Nephron progenitor cell (in vitro differentiated cells): ENCODE measurements around the gene SLC12A3.

Experiments used
- DNase-seq: peaks from one replicate; pipeline ENCODE4 v3.0.0; 2021
- H3K27ac Mint-ChIP-seq: 2 replicates; pipeline ENCODE4 v1.8.0; 2021; ENCODE audit warnings: mild to moderate bottlenecking, moderate library complexity, mixed read lengths
- H3K27me3 Mint-ChIP-seq: 2 replicates; pipeline ENCODE4 v1.8.0; 2021; ENCODE audit warnings: mild to moderate bottlenecking, low read depth, mixed read lengths; ENCODE audit not compliant: poor library complexity
- H3K36me3 Mint-ChIP-seq: 2 replicates; pipeline ENCODE4 v1.8.0; 2021; ENCODE audit warnings: low read depth, mixed read lengths
- H3K4me1 Mint-ChIP-seq: 2 replicates; pipeline ENCODE4 v1.8.0; 2021; ENCODE audit warnings: mixed read lengths
- H3K4me3 Mint-ChIP-seq: 2 replicates; pipeline ENCODE4 v1.8.0; 2021; ENCODE audit warnings: mild to moderate bottlenecking, moderate library complexity, mixed read lengths
- H3K9me3 Mint-ChIP-seq: 2 replicates; pipeline ENCODE4 v1.8.0; 2021; ENCODE audit warnings: mild to moderate bottlenecking, moderate library complexity, mixed read lengths
- TF ChIP-seq, protein P1 (sequence below): fragments of 200-600 bp; sonication (generic); IDR thresholded peaks from 2 replicates; pipeline ENCODE4 v1.5.0; 2021; ENCODE audit warnings: antibody characterized with exemption

Gene SLC12A3

GRCh38 chr16:56886296-56886695 lies 21.3 kb downstream of the SLC12A3 start:
- no peak overlapping the region for H3K27ac Mint-ChIP-seq
- H3K9me3 Mint-ChIP-seq: peaks cover 10% of the 10 kb centered on the region
- H3K4me3 Mint-ChIP-seq: no peak overlapping the region
- H3K36me3 Mint-ChIP-seq: no peaks in the 10 kb centered on the region
- TF ChIP-seq, protein P1, sequence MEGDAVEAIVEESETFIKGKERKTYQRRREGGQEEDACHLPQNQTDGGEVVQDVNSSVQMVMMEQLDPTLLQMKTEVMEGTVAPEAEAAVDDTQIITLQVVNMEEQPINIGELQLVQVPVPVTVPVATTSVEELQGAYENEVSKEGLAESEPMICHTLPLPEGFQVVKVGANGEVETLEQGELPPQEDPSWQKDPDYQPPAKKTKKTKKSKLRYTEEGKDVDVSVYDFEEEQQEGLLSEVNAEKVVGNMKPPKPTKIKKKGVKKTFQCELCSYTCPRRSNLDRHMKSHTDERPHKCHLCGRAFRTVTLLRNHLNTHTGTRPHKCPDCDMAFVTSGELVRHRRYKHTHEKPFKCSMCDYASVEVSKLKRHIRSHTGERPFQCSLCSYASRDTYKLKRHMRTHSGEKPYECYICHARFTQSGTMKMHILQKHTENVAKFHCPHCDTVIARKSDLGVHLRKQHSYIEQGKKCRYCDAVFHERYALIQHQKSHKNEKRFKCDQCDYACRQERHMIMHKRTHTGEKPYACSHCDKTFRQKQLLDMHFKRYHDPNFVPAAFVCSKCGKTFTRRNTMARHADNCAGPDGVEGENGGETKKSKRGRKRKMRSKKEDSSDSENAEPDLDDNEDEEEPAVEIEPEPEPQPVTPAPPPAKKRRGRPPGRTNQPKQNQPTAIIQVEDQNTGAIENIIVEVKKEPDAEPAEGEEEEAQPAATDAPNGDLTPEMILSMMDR: no peak
- H3K4me1 Mint-ChIP-seq: peaks cover 2% of the 10 kb centered on the region
- DNase-seq: no peak
- H3K27me3 Mint-ChIP-seq: peaks cover 10% of the 10 kb centered on the region

- Mint-ChIP-seq H3K27me3 (peaks cover 6% of the 10 kb centered on the region), H3K27ac (no peak overlapping the region), H3K36me3 (no peaks in the 10 kb centered on the region), H3K4me3 (no peak overlapping the region), H3K9me3 (peaks cover 10% of the 10 kb centered on the region), H3K4me1 (peaks cover 7% of the 10 kb centered on the region)
- TF ChIP-seq, protein P1: no peak
- DNase-seq: no peak
These were observed 21.8 kb downstream of the SLC12A3 start for GRCh38 chr16:56886826-56887225.

- Mint-ChIP-seq H3K4me3 (no peak overlapping the region), H3K4me1 (peaks cover 12% of the 10 kb centered on the region), H3K36me3 (no peaks in the 10 kb centered on the region), H3K9me3 (peaks cover 10% of the 10 kb centered on the region), H3K27me3 (peaks cover 6% of the 10 kb centered on the region), H3K27ac (no peak overlapping the region)
- TF ChIP-seq, protein P1: no peak
- DNase-seq: no peak
These were observed 23.8 kb downstream of the SLC12A3 start for GRCh38 chr16:56888806-56889205.

- H3K36me3 Mint-ChIP-seq: no peaks in the 10 kb centered on the region
- no peak overlapping the region for H3K27ac Mint-ChIP-seq
- TF ChIP-seq, protein P1: no peak
- H3K4me3 Mint-ChIP-seq: no peak overlapping the region
- no peak for DNase-seq
- H3K9me3 Mint-ChIP-seq: peaks cover 10% of the 10 kb centered on the region
- H3K4me1 Mint-ChIP-seq: peaks cover 12% of the 10 kb centered on the region
- peaks cover 6% of the 10 kb centered on the region for H3K27me3 Mint-ChIP-seq
These were observed 24.2 kb downstream of the SLC12A3 start for GRCh38 chr16:56889206-56889605.

DNA sequence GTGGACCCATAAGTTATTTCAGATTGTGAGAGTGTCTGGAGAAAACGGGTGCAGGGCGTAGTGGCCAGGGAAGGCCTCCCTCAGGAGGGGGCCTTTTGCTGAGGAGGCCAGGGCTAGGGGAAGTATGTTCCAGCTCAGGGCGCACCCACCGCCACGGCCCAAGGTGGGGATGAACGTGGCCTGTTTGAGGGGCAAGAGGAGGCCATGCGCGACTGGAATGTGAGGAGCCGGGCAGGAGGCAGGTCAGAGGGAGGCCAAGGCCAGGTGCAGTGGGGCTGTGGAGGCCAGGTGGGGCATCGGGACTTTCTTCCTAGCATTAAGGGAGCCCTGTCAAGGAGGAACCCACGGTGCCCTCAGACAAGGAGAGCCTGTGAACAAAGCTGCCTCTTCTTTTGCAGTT lies 26.7 kb downstream of the SLC12A3 start:
- Mint-ChIP-seq H3K27me3 (peaks cover 7% of the 10 kb centered on the region), H3K9me3 (no peaks in the 10 kb centered on the region), H3K36me3 (no peaks in the 10 kb centered on the region), H3K27ac (peak overlapping the region; percentile 39), H3K4me3 (no peak overlapping the region), H3K4me1 (peaks cover 12% of the 10 kb centered on the region)
- TF ChIP-seq, protein P1: no peak
- DNase-seq: no peak

DNA sequence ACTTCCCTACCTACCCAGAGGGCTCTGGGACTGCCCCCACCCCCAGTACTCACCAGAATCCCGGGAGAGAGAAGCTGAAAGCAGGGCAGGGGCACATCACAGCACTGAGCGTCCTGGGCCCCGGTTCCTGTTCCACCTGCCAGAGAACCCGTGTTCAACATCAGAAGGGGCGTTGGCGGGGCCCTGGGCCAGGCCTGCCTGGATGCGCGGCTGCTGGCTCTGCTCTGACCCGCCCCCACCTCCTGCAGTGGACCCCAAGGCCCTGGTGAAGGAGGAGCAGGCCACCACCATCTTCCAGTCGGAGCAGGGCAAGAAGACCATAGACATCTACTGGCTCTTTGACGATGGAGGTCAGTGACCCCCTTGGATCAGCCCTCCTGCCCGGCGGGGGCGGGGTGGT lies 27.7 kb downstream of the SLC12A3 start:
- peaks cover 12% of the 10 kb centered on the region for H3K4me1 Mint-ChIP-seq
- peaks cover 15% of the 10 kb centered on the region for H3K27me3 Mint-ChIP-seq
- H3K27ac Mint-ChIP-seq: no peak overlapping the region
- DNase-seq: no peak
- H3K4me3 Mint-ChIP-seq: no peak overlapping the region
- TF ChIP-seq, protein P1: no peak
- no peaks in the 10 kb centered on the region for H3K9me3 Mint-ChIP-seq
- H3K36me3 Mint-ChIP-seq: no peaks in the 10 kb centered on the region
